AG04450 (cell line): ENCODE data around the gene TAF5. TPM values are rescaled to one million over a fixed set of nuclear protein-coding genes. Genes with fewer than 3 reads are reported as not detected.

ENCODE experiments used
- CTCF ChIA-PET: fragments of 300-600, 350-600 bp; formaldehyde crosslinking; extraction: SDS; loops from one replicate; lab custom pipeline; 2022; ENCODE audit warnings: antibody characterized with exemption, inconsistent platforms; lab: Charles Lee
- POLR2A ChIA-PET: fragments of 350-600 bp; formaldehyde crosslinking; extraction: SDS; loops from one replicate; lab custom pipeline; 2021; ENCODE audit warnings: antibody characterized with exemption, inconsistent platforms; lab: Yijun Ruan, JAX
- DNase-seq: peaks from one replicate; pipeline ENCODE4 v3.0.0-alpha.2; 2011; ENCODE audit warnings: low read depth, low spot score
- H3K27ac ChIP-seq: one replicate; pipeline ENCODE4 v1.5.1; 2012; ENCODE audit warnings: low read depth, low read length, control low read depth
- H3K27me3 ChIP-seq: one replicate; pipeline ENCODE4 v1.6.0; 2012; ENCODE audit warnings: low read length; ENCODE audit not compliant: control insufficient read depth, insufficient read depth
- H3K4me3 ChIP-seq: 2 replicates; pipeline ENCODE4 v1.5.1; 2011; ENCODE audit warnings: mild to moderate bottlenecking, low read depth, low read length, control low read depth
- H3K9me3 ChIP-seq: 2 replicates; pipeline ENCODE4 v1.5.1; 2012; ENCODE audit warnings: low read length; ENCODE audit not compliant: control insufficient read depth, insufficient read depth
- polyA plus RNA-seq: library from polyadenylated mRNA; depleted of rRNA; stranded (reverse); fragments of >200 nt; gene quantifications from 2 replicates; pipeline ENCODE4 v1.2.3, GENCODE V29; 2011
- TF ChIP-seq, protein P1 (sequence below): IDR thresholded peaks from 2 replicates; pipeline ENCODE4 v1.5.1; 2011; ENCODE audit warnings: low read depth, low read length, control low read depth, inconsistent platforms

TAF5 gene
- polyA plus RNA-seq, 1 experiment: 3.5 TPM

GRCh38 chr10:103419101-103419500, 51.3 kb downstream of the TAF5 start:
- no peaks in the 10 kb centered on the region for H3K9me3 ChIP-seq
- no peaks in the 10 kb centered on the region for H3K27me3 ChIP-seq
- TF ChIP-seq, protein P1, sequence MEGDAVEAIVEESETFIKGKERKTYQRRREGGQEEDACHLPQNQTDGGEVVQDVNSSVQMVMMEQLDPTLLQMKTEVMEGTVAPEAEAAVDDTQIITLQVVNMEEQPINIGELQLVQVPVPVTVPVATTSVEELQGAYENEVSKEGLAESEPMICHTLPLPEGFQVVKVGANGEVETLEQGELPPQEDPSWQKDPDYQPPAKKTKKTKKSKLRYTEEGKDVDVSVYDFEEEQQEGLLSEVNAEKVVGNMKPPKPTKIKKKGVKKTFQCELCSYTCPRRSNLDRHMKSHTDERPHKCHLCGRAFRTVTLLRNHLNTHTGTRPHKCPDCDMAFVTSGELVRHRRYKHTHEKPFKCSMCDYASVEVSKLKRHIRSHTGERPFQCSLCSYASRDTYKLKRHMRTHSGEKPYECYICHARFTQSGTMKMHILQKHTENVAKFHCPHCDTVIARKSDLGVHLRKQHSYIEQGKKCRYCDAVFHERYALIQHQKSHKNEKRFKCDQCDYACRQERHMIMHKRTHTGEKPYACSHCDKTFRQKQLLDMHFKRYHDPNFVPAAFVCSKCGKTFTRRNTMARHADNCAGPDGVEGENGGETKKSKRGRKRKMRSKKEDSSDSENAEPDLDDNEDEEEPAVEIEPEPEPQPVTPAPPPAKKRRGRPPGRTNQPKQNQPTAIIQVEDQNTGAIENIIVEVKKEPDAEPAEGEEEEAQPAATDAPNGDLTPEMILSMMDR: no peak
- ChIA-PET POLR2A (no interaction called here), CTCF (interaction anchor here (2.9 to 6.9 kb wide), 2 partner anchors 65 to 124 kb away, joined by 10 to 112 read pairs; no protein-coding TSS in a partner anchor)
- no peak for DNase-seq
- H3K4me3 ChIP-seq: no peak overlapping the region
- H3K27ac ChIP-seq: no peak overlapping the region

DNA sequence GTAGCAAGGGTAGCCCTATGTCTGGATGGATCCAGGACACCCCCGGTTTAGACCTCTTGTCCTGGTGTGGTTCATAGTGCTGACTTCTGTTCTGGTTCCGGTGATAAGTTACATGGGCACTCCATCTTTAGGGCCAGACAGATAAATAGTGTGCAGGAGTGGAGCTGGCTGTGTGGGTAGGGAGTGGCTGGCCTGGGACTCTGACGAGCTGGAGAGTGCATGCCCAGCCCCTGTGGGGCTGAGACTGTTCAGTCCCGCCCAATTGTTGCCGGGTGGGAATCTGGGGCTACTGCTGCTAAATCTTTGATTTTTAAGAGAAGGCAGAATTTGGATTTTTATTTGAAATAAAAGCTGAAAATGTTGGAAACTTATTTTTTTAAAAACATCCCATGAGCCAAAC, 56.0 kb downstream of the TAF5 start:
- Histone ChIP-seq H3K27ac (no peak overlapping the region), H3K9me3 (no peaks in the 10 kb centered on the region), H3K4me3 (no peak overlapping the region), H3K27me3 (no peaks in the 10 kb centered on the region)
- TF ChIP-seq, protein P1: no peak
- DNase-seq: no peak
- ChIA-PET CTCF (no interaction called here), POLR2A (interaction anchor here (1.4 kb wide), 1 partner anchor 10 kb away, joined by 3 read pairs; no protein-coding TSS in a partner anchor)

- no peak overlapping the region for H3K4me3 ChIP-seq
- ChIA-PET CTCF (interaction anchor here (0.8 to 1.9 kb wide), 3 partner anchors 11 to 58 kb away, joined by 3 to 6 read pairs (median 3); no protein-coding TSS in a partner anchor), POLR2A (no interaction called here)
- no peaks in the 10 kb centered on the region for H3K9me3 ChIP-seq
- H3K27ac ChIP-seq: no peak overlapping the region
- H3K27me3 ChIP-seq: no peaks in the 10 kb centered on the region
- TF ChIP-seq, protein P1: no peak
- DNase-seq: no peak
Observed at GRCh38 chr10:103427866-103428265, 60.1 kb downstream of the TAF5 start.

DNA sequence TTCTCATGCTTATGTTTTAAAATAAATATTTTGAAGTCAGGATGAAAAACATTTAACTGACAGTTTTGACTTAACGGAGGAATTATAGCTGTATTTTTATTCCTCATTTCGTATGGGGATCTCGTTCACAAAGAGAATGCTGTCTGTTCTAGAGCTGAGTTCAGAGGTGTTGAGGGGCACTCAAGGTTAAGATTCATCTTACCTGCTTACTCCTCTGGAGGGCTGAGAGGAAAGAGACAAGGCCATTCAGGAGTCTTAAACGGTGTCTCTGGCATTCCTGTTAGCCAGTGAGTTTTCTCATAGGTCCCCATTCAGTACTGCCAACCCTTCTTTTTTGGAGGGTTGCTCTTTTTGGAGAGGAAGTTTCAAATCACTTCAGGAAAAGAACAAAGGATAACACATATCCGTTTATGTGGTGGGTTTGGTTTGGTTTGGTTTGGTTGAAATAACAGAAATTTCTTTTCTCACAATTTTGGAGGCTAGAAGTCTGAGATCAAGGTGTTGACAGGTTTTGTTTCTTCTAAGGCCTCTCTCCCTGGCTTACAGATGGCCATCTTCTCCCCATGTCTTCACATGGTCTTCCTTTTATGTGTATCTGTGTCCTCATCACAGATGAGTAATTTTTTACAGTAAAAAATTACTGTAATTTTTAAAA, 61.3 kb downstream of the TAF5 start:
- H3K27me3 ChIP-seq: no peaks in the 10 kb centered on the region
- TF ChIP-seq, protein P1: no peak
- no peaks in the 10 kb centered on the region for H3K9me3 ChIP-seq
- DNase-seq: no peak
- H3K27ac ChIP-seq: no peak overlapping the region
- CTCF ChIA-PET: no interaction called here
- POLR2A ChIA-PET: no interaction called here
- no peak overlapping the region for H3K4me3 ChIP-seq

GRCh38 chr10:103429647-103430046, 61.9 kb downstream of the TAF5 start:
- ChIA-PET POLR2A (interaction anchor here (0.6 kb wide), 1 partner anchor 19 kb away, joined by 4 read pairs; no protein-coding TSS in a partner anchor), CTCF (no interaction called here)
- Histone ChIP-seq H3K27me3 (no peaks in the 10 kb centered on the region), H3K9me3 (no peaks in the 10 kb centered on the region), H3K27ac (no peak overlapping the region), H3K4me3 (no peak overlapping the region)
- TF ChIP-seq, protein P1: no peak
- no peak for DNase-seq
